Measurements from ENCODE around the gene ZMYM1. TPM values are rescaled to one million over a fixed set of nuclear protein-coding genes. Genes with fewer than 3 reads are reported as not detected.
A peak's percentile ranks its signal among the peaks of the same experiment; 100 is the strongest.
"Not testable (repeated sequence)": the region's sequence is repeated elsewhere in the genome, so short reads cannot be mapped to it uniquely, and the experiment has no call there.

Gene ZMYM1
- 10 to 100 TPM in 10 of 12 donors, 1 to 10 TPM in 1, not detected in 1; 9.5 to 24.0 (median 13.1) TPM for polyA plus RNA-seq (ENCODE audit: insufficient read length in 12 of 12)
- long read RNA-seq, donor 1, full-length matches to known transcripts: 1 of 36 reads
- long read RNA-seq, donor 1, partial matches to known transcripts: 35 of 36 reads
- long read RNA-seq, donor 1, other reads (novel, unspliced or antisense): 0 of 36 reads
- long read RNA-seq, donor 2, partial matches to known transcripts: 0 of 1 reads
- long read RNA-seq, donor 2, other reads (novel, unspliced or antisense): 0 of 1 reads
- long read RNA-seq, donor 3, partial matches to known transcripts: 0 of 1 reads
- long read RNA-seq, donor 3, other reads (novel, unspliced or antisense): 0 of 1 reads
- long read RNA-seq, donor 4, full-length matches to known transcripts: 1 of 1 reads
- long read RNA-seq, donor 4, partial matches to known transcripts: 0 of 1 reads
- long read RNA-seq, donor 4, other reads (novel, unspliced or antisense): 0 of 1 reads
- long read RNA-seq, donor 5, full-length matches to known transcripts: 1 of 1 reads
- long read RNA-seq, donor 5, partial matches to known transcripts: 0 of 1 reads
- long read RNA-seq, donor 5, other reads (novel, unspliced or antisense): 0 of 1 reads
- long read RNA-seq, donor 6: 0 reads
- long read RNA-seq, donor 7: 0 reads
- long read RNA-seq, donor 8, partial matches to known transcripts: 0 of 2 reads
- long read RNA-seq, donor 8, other reads (novel, unspliced or antisense): 0 of 2 reads
- long read RNA-seq, donor 9: 0 reads
- long read RNA-seq, donor 10: 0 reads
- long read RNA-seq, donor 11, partial matches to known transcripts: 0 of 1 reads
- long read RNA-seq, donor 11, other reads (novel, unspliced or antisense): 0 of 1 reads

- DNase-seq: peak; percentile 92
Measured at GRCh38 chr1:35079003-35079930, at the start of gene ZMYM1. Gene ZMYM1, plus strand, starts transcription at chr1:35079385. Its CDS starts 14,603 bp downstream, at chr1:35093988.

GRCh38 chr1:35029761-35030160 lies 49.4 kb upstream of the ZMYM1 start:
- DNase-seq: no peak

GRCh38 chr1:35030338-35030737 lies 48.8 kb upstream of the ZMYM1 start:
- DNase-seq: no peak

- DNase-seq: peak; percentile 15
Measured at GRCh38 chr1:35030756-35031446, 48.3 kb upstream of the ZMYM1 start.

- DNase-seq: no peak
Measured at GRCh38 chr1:35032384-35032739, 46.8 kb upstream of the ZMYM1 start.

- no peak for DNase-seq
Measured at GRCh38 chr1:35033346-35033745, 45.8 kb upstream of the ZMYM1 start.

GRCh38 chr1:35036621-35037020 lies 42.6 kb upstream of the ZMYM1 start:
- DNase-seq: no peak

GRCh38 chr1:35037206-35037605 lies 42.0 kb upstream of the ZMYM1 start:
- no peak for DNase-seq

- no peak for DNase-seq
Measured at GRCh38 chr1:35038723-35039122, 40.5 kb upstream of the ZMYM1 start.

GRCh38 chr1:35043498-35043897 lies 35.7 kb upstream of the ZMYM1 start:
- no peak for DNase-seq

- DNase-seq: no peak
Measured at GRCh38 chr1:35044431-35044830, 34.8 kb upstream of the ZMYM1 start.

GRCh38 chr1:35046730-35047129 lies 32.5 kb upstream of the ZMYM1 start:
- DNase-seq: no peak

GRCh38 chr1:35047188-35047858 lies 31.9 kb upstream of the ZMYM1 start:
- no peak for DNase-seq

GRCh38 chr1:35049116-35049515 lies 30.1 kb upstream of the ZMYM1 start:
- DNase-seq: no peak

GRCh38 chr1:35053433-35053832 lies 25.8 kb upstream of the ZMYM1 start:
- no peak for DNase-seq

- not testable (repeated sequence) for DNase-seq
Measured at GRCh38 chr1:35054282-35054681, 24.9 kb upstream of the ZMYM1 start.

GRCh38 chr1:35058321-35058720 lies 20.9 kb upstream of the ZMYM1 start:
- DNase-seq: not testable (repeated sequence)

- no peak for DNase-seq
Measured at GRCh38 chr1:35058988-35059387, 20.2 kb upstream of the ZMYM1 start.

- no peak for DNase-seq
Measured at GRCh38 chr1:35062518-35063196, 16.5 kb upstream of the ZMYM1 start.

- DNase-seq: no peak
Measured at GRCh38 chr1:35064265-35064664, 14.9 kb upstream of the ZMYM1 start.

Data from muscle of arm (tissue), 14 donors.